Activated CD4-positive, alpha-beta T cell treated with anti-CD3 and anti-CD28 coated beads for 48 hours (primary cell): Measurements from ENCODE around the gene OBP2B.

ENCODE experiments used
- DNase-seq: peaks from one replicate; pipeline ENCODE4 v3.0.0-alpha.2; 2020

OBP2B gene

DNA sequence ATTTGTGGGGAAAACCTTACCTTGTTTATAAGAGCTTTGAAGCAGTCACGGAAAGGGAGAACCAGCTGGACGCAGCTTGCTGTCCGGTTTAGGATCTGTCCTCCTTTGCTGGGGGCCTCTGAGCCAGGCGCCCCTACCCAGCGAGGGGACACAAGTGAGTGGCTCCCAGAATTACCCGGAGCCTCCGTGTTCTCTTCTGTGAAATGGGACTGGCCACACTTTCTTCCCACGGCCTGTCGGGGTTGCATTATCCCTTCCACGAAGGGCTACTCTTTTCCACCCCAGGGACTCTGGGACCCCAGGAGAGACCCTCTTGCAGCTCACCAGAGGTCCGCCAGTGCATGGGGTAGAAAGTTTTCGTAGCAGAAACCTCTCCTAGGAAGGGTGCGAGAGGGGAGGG, 44.9 kb downstream of the OBP2B start:
- no peak for DNase-seq

DNA sequence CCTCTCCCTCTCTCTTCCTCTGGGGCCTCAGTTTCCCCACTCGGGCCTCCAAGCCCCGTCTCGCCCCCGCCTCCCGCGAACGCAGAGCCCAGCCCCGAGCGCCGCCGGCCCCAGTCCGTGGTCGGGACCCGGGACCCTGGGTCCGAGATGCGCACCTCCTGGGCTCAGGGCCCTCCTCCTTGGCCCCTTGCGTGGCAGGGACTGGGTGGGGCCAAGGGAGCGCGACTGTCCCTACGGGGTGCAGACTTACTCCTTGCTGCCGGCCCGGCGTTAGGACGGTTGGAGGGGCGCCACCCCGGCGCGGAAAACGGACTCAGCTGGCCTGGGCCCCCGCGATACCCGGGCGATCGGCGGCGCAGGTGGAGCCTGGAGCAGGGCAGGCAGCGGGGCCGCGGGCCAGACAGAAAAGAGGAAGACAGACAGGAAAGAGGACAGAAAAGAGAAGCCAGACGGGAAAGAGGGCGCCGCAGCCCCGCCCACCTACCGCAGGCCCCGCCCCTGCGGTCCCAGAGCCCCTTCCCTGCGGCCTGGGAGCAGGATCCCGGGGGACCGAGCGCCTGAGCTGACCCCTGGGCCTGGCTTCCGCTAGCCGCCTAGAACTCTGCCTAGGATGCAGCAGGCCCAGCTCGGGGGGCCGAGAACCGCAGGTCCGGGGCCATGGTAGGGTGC, 45.4 kb downstream of the OBP2B start, which contains the start of gene GBGT1:
Gene GBGT1, minus strand, starts transcription at position 411 of the 669 bp plus-strand sequence. CDS start 1,502 bp downstream, outside the sequence.
- DNase-seq: peak; percentile 40

- no peak for DNase-seq
Measured at GRCh38 chr9:133162861-133163503, 46.1 kb downstream of the OBP2B start.

DNA sequence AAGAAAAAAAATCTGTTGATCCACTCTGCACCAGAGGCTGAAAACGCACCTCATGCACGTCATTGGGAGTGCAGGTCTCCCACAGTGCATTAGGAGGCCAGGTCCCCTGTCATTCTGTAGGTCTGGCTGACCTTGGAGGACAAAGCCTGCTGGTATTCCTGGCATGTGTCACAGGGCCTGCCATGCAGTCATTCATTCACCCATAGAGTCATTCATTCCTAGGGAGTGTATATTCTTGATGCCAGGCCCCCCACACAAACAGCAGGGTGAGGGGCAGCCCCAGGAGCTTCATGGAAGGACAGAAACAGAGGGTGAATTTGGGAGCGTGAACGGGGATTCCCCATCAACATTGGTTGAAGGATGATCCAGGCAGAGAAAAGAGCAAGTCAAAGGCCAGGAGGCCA, 47.5 kb downstream of the OBP2B start:
- no peak for DNase-seq

DNA sequence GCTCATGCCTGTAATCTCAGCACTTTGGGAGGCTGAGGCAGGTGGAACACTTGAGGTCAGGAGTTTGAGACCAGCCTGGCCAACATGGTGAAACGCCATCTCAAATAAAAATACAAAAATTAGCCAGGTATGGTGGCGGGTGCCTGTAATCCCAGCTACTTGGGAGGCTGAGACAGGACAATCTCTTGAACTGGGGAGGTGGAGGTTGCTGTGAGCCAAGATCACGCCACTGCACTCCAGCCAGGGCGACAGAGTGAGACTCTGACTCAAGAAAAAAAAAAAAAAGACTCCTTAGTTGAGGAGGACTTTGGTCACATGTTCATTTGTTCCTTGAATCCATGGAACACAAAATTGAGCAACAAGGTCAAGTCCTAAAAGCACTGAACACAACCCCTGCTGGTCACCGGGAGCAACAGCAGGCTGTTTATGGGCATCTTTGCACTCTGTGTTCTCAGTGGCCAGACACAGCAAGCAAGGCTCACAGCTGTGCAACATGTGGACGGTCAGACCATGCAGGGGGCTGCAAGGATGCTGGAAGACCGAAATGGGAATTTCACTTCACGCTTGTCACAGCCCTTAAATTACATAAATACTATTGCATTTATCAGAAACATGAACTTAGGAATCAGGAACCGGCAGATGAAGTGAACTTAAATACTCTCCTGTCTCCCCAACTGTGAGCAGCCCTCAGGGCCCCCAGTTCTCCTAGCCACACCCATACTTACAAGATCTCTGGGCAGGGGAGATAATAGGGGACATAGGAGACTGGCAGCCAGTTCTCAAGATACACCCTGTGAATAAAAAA, 48.1 kb downstream of the OBP2B start:
- DNase-seq: peak; percentile 58

GRCh38 chr9:133158695-133159094, 50.4 kb downstream of the OBP2B start:
- DNase-seq: no peak
